GM19099 (cell line): ENCODE data around the gene GSS.

ENCODE experiments used
- POLR2A ChIP-seq: IDR thresholded peaks from 3 replicates; pipeline ENCODE4 v1.6.1; 2011; ENCODE audit warnings: low read depth; ENCODE audit not compliant: insufficient read length; ENCODE audit errors: extremely low read depth

Gene GSS

GRCh38 chr20:34955231-34956040 lies at the start of gene GSS, which contains the start of gene MYH7B:
Gene GSS, minus strand, starts transcription at chr20:34955806. Its CDS starts 3,954 bp downstream, at chr20:34951852.
Gene MYH7B, plus strand, starts transcription at chr20:34955868. Its CDS starts 22,138 bp downstream, at chr20:34978006.
- peak; percentile 92 for TF ChIP-seq POLR2A

- no peak for TF ChIP-seq POLR2A
Observed at GRCh38 chr20:35004749-35005462, 49.3 kb upstream of the GSS start.

GRCh38 chr20:35004051-35004725 lies 48.6 kb upstream of the GSS start:
- no peak for TF ChIP-seq POLR2A

- no peak for TF ChIP-seq POLR2A
Observed at GRCh38 chr20:35003211-35004031, 47.8 kb upstream of the GSS start.

- TF ChIP-seq POLR2A: no peak
Observed at GRCh38 chr20:35002426-35003210, 47.0 kb upstream of the GSS start.

GRCh38 chr20:35001596-35002362 lies 46.2 kb upstream of the GSS start:
- TF ChIP-seq POLR2A: no peak

- TF ChIP-seq POLR2A: no peak
Observed at GRCh38 chr20:35000922-35001595, 45.5 kb upstream of the GSS start.

GRCh38 chr20:35000311-35000921 lies 44.8 kb upstream of the GSS start:
- TF ChIP-seq POLR2A: no peak

GRCh38 chr20:34999782-35000181 lies 44.2 kb upstream of the GSS start:
- TF ChIP-seq POLR2A: no peak

- no peak for TF ChIP-seq POLR2A
Observed at GRCh38 chr20:34999021-34999451, 43.4 kb upstream of the GSS start.

- TF ChIP-seq POLR2A: no peak
Observed at GRCh38 chr20:34998331-34998950, 42.8 kb upstream of the GSS start.

GRCh38 chr20:34997774-34998173 lies 42.2 kb upstream of the GSS start:
- TF ChIP-seq POLR2A: no peak

- no peak for TF ChIP-seq POLR2A
Observed at GRCh38 chr20:34997131-34997561, 41.5 kb upstream of the GSS start.
